Left ventricle myocardium superior (tissue), 1 donor: ENCODE data around the gene PACS2. TPM values are rescaled to one million over a fixed set of nuclear protein-coding genes. Genes with fewer than 3 reads are reported as not detected.

ENCODE experiments used
- ATAC-seq: fragments of 200-7000 bp; cut with Tn5 transposase; one replicate; pipeline ENCODE4 v1.9.1; 2020; ENCODE audit warnings: mild to moderate bottlenecking, moderate library complexity
- DNase-seq: peaks from one replicate; pipeline ENCODE4 v3.0.0-alpha.2; 2020
- intact Hi-C: fragments of 100-400 bp; cut with micrococcal nuclease; formaldehyde crosslinking; loops from one replicate; pipeline ENCODE4 v1.11.0; 2022
- total RNA-seq: library from RNA; stranded (reverse); fragmentation: NEBNext Ultra II Directional; extraction: Animal tissue kit (Norgen Biotek cat#: 25700); gene quantifications from one replicate; pipeline ENCODE4 v1.2.1, GENCODE V29; 2021
- donor health status: DM: no; HTN: yes; CAD: no; lungs with severe emphysema.

The PACS2 gene
- total RNA-seq, 1 donor from 2014 or later = 76.2 TPM

DNA sequence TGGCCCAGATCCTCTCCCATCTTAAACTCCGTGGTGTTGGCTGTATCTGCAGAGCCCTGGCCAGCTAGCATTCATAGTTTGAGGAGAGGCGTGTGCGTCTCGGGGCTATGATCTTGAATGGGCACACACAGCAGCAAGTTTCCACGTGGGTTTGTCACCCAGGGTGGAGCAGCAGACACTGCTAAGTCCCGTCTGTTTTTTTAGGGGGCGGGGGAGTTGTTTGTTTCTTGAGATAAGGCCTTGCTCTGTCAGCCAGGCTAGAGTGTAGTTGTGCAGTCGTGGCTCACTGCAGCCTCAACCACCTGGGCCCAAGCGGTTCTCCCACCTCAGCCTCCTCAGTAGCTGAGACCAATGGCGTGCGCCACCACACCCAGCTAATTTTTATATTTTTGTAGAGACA is 63.7 kb downstream of the PACS2 start:
- DNase-seq (no peak), ATAC-seq (no peak)
- intact Hi-C loops = no loop called here

DNA sequence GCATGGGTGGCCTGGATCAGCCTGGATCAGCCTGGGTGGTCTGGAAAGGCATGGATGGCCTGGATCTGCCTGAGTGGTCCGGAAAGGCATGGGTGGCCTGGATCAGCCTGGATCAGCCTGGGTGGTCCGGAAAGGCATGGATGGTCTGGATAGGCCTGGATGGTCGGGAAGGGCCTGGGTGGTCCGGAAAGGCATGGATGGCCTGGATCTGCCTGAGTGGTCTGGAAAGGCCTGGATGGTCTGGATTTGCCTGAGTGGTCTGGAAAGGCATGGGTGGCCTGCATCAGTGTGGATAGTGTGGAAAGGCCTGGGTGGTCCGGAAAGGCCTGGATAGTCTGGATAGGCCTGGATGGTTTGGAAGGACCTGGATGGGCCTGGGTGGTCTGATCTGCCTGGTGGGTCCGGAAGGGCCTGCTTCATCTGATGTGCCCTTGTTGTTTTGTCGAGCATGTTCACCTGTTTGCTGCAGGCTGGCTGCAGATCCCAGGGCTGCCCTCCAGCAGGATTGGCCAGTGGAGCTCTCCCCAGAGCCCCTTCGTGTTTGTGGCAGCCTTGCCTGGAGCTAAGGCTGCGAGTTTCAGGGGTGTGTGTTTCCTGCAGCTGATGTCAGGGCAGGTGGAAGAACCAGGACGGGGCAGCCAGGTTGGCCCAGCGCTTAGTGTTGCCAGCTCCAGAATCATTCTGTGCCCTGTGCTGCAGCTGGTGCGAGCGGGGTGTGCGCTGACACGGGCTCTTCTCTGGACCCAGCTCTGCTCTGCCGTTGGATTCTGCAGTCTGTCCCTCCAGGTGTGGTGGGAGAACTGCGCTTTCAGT is 64.5 kb downstream of the PACS2 start:
- no peak for ATAC-seq
- DNase-seq = no peak
- intact Hi-C loops = no loop called here

DNA sequence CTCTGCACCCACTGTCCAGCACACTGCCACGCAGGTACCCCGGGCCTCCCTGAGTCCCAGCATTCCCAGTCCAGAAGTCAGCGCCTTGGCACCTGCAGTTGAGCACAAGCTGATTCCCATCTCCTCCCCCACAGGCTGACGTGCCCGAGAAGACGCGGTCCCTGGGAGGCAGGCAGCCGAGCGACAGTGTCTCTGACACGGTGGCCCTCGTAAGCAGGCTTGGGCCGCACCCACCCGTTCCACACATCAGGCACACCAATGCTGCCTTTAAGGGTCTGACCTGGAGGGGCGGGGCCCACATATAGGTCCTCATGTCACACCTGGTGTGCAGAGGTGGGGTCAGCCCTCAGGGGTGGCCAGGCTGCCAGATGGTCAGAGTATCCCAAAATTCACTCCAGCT is 65.4 kb downstream of the PACS2 start:
- intact Hi-C loops = no loop called here
- DNase-seq (no peak), ATAC-seq (no peak)

DNA sequence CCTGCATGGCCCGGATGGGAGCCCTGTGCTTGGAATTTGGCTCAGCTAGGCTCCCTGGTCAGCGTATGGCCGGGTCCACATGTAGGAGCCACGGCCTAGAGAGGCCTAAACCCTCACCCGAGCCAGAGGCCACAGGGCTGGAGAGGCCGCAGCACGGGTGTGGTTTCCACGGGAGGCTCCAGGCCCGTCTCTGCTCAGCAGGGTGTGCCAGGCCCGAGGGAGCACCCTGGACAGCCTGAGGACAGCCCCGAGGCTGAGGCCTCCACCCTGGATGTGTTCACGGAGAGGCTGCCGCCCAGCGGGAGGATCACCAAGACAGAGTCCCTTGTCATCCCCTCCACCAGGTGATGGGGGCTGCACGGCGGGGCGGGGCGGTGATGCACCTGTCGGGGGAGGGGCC is 66.2 kb downstream of the PACS2 start:
- DNase-seq = no peak
- intact Hi-C loops = no loop called here
- ATAC-seq = no peak

DNA sequence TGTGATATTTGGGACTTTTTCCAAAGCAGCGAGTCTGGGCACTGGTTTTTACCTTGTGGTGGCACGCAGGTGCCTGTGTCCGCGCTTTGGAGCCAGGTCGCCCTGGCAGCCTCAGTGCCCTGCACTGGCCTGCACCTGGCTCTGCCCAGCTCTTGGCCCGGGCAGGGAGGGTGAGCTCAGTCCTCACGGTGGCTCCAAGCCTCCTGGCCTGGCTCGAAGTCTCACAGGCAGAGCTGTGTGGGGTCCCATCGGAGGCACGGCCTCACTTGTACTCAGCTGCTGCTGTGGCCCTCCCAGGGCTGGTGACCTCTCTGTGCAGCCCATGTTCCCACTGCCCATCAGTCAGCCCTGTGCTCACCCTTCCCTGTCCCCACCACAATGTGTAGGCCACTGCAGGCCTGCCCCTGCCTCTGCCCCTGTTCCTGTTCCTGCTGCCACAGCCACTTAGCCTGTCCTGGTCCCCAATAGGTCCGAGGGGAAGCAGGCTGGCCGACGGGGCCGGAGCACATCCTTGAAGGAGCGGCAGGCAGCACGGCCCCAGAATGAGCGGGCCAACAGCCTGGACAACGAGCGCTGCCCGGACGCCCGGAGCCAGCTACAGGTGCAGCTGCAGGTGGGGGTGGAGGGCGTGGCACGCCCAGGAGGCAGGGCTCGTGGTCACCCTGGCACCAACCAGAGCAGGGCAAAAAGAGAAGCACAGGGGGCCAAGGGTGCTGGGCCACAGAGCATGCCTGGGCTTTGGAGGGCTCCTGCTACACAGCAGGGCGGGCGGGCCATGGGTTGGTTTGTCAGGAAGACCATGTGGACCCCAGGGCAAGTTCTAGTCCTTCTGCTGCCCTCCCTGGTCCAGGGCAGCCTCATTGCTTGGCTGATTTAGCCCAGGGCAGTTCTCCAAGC is 67.1 kb downstream of the PACS2 start:
- no peak for ATAC-seq
- intact Hi-C loops = no loop called here
- no peak for DNase-seq

DNA sequence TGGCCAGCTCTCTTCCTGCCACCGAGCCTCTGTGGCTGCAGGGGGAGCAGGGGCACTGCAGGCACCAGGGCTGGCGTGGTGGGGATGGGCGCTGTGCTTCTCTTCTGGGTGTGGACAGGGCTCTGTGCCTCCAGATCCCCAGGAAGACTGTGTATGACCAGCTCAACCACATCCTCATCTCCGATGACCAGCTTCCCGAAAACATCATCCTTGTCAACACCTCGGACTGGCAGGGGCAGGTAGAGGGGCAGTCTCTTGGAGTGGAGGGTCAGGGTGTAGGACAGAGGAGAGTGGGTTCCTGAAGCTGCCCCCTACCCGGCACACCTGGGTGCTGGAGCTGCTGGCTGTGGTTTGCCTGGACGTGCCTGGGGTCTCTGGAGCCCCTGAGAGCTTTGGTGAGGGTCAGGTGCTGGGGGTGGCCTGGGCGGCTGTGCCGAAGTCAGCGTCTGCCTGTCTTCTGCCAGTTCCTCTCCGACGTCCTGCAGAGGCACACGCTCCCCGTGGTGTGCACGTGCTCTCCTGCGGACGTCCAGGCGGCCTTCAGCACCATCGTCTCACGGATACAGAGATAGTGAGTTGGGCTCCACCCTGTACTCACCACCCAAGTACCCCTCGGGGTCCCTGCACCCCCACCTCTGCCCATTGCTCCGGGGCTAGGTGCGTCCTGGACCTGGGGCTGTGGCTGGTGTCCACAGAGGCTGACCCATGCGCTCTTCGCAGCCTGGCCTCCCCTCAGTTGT is 68.0 kb downstream of the PACS2 start:
- ATAC-seq (no peak), DNase-seq (no peak)
- intact Hi-C loops = no loop called here

DNA sequence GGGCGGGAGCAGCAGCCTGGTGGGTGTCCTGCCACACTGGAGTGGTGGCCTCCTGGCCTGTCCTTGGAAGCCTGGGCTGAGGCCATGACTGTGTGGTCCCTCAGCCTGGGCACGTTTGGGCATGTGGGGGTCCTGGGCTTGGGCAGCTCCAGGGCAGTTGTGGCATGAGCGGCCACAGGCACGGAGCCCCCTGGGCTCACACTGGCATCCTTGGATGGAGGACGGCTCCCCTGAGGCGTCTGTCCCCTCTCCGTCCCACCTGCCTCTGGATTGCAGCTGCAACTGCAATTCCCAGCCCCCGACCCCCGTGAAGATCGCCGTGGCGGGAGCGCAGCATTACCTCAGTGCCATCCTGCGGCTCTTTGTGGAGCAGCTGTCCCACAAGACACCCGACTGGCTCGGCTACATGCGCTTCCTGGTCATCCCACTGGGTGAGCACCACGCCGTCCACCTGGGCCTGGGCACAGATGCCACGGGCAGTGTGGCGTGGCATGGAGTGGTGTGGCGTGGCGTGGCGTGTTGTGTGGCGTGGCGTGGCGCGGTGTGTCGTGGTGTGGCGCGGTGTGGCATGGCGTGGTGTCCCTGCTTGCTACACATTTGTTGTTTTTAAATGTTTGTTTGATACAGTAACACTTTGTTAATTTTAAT is 68.7 kb downstream of the PACS2 start:
- intact Hi-C loops = no loop called here
- DNase-seq (peak; percentile 19), ATAC-seq (no peak)

DNA sequence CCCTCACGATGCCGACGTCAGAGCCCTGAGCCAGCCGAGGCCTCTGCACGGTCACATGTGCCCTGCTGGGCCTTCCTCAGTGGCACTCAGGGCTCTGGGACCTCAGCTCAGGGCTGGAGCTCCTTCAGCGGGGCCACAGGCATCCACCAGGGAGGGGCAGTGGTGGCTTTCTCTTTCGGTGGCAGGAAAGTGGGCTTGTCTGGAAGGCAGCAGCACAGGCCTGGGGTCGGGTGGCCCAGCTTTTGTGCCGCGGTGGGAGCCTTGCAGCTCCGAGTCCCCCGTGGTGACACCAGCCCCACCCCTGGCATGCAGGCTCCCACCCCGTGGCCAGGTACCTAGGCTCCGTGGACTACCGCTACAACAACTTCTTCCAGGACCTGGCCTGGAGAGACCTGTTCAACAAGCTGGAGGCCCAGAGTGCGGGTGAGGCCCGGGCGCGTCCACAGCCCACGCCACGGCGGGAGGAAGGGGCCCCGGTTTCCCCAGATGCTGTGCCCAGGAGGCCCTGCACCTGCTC is 69.6 kb downstream of the PACS2 start:
- DNase-seq (no peak), ATAC-seq (no peak)
- intact Hi-C loops = no loop called here

DNA sequence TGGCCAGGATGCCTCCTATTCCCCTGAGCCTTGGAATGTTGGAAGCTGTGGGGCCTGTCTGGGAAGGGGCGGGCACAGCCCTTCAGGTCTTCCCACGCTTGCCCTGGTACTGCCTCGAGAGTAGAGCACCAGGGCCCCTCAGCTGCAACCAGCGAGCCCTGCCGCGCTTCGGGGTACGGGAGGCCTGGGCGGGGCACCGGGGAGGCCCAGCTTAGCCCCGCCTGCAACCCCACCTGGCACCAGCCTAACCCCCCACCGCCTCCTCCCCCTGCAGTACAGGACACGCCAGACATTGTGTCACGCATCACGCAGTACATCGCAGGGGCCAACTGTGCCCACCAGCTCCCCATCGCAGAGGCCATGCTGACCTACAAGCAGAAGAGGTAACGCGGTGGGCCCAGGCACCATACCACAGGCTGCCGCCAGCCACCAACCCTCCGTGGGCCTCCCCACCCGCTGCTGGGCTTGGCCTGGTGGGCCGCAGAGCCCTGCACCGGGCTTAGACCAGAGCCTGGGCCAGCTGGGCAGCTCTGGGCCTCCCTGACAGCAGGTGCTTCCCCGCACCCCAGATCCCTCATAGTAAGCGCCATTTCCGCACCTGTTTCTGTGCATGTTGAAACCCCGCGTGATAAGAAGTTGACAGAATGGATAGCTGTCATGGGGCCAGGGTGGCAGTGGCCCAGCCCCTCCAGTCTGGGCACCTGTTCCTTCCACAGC is 70.2 kb downstream of the PACS2 start:
- ATAC-seq = no peak
- intact Hi-C loops = no loop called here

DNA sequence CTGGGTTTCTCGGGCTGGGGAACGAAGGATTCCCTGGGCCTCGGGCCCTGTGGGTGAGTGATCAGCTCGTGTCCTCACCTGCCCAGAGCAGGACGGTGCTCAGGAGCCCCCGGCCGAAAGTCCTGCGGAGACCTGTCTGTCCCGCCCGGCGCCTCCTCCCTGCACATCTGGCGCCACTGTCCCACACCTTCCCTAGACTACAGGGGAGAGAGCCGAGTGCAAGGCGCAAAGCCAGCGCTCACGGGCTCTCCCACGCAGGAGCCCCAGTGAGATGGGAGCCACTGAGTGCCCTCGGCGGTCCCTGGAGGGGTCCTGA is 70.7 kb downstream of the PACS2 start:
- no peak for DNase-seq
- no peak for ATAC-seq
- intact Hi-C loops = no loop called here

More for the DNA sequence above, 70.2 kb downstream of the PACS2 start:
- DNase-seq = no peak

DNA sequence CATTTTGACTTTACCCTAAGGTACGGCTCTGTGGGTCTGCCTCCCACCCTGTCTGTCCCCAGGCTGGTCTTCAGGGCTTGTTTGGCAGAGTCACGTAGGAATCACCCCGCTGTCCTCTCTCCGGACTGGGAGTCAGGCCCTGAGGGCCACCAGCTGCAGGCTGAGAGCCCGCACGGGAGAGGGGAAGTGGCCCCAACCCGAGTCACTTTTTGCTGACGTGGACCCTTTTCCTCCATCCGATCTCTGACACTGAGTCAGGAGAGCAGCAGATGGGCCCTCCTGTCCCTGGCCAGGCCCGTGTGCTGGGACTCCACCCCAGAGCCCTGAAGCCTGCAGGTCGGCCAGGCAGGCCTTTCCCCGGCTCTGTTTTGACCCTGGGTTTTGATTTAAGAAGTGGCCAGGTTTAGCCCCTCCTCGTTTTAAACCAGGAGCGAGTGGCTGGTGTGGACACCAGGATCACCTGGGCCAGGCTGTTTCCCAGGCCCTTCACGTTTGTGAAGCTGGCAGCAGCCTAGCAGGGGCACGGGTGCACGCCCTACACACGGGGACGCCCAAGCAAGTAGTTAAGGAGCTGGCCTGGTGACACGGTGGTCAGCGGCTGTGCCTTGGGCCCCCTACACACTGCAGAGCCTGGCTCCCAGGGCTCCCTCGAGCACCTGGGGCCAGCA is 71.3 kb downstream of the PACS2 start:
- DNase-seq = no peak
- intact Hi-C loops = no loop called here
- ATAC-seq = peak; percentile 17

DNA sequence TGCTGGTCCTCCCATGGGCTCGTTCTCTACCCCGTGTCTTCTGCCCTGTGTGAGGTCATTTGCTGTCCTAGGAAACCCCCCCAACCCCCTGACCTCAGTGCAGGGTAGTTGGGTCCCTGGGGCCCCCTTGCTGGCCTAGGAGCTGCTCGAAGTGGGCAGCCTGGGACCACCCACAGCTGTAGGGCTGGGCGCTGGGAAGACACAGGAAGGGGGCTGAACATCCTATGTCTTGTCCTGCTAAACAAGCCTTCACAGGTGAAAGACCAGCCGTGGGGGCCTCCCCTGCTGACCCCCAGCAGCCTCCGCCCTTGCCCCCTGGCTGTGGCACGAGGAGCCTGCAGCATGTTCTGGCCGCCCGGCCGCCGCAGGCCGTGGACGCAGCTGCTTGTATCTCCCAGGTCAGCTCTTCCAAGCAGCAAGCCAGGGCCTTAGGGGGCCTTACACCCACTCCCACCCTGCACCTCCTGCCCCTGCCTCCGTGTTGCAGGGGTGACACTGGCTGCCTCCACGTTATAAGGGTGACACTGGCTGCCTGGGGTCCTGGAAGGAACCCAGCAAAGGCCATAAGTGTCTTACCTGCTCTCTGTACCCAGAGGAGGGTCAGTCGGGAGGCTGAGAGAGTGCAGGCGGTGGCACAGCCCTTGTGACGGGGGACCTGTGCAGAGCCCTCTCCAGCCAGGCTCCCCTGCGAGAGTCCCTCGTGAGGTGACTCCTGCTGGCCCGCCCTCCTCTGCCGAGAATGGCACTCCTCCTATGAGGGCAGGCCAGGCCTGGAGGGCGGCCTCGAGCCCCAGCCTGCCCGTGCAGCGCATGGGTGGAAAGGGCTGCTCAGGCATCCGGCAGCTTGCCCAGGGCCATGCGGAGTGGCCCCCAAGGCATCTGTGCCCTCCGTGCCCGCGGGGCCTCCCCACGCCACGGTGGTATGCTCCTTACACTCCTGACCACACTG is 72.3 kb downstream of the PACS2 start:
- DNase-seq = peak; percentile 20
- intact Hi-C loops = no loop called here
- ATAC-seq = no peak

DNA sequence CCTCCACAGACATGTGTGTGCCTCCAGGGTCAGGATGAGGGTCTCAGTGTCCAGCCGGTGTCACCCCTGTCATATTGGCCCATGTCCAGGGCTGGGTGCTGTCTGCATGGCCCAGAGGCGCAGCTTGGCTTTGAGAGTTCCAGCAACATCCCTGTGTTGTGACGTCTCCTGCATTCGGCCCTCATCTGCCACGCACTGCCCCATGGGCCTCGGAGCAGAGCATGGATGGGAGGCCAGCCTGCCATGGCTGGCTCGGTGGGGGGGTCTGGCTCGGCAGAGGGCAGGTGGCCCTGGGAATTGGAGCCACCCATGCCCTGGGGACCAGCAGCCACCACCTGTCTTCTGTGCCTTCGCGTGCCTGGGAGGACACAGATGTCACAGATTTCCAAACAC is 73.0 kb downstream of the PACS2 start:
- intact Hi-C loops = no loop called here
- DNase-seq (no peak), ATAC-seq (no peak)

DNA sequence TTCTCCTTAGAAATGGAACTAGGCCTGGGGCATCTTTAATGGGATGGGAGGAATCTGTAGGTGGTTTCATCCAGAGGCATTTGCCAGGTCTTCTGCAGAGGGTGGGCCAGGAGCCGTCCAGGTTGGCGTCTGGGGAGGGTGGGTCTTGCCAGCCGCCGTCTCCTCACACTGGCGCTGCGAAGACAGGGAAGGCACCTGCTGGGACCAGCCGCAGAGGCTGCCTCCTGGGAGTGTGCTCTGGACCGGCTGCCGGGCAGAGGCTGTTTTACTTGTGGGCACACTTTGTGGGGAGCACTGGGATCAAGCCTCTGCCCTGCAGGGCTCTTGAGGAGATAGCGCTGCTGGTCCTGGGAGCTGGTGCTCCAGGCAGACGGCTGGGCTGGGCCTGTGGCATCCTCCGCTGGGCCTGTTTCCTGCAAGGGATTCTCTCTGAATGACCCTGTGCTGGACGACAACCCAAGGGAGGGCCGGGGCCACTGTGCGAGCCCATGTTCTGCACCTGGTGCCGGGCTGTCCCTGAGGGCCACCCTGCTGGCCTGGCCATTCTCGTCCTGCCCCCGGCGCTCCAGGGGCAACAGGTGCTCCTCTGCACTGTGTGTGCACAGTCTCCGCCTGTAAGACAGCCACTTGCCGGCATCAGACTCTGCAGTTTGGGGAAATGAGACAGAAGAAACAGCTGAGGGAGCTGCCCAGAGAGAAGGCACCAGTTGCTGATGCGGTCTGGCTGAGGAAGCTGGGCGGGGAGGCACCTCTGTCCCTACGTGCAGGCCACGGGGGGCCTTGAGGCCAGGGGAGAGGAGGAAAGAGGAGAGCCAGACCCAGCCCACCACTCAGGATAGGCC is 73.8 kb downstream of the PACS2 start:
- no peak for DNase-seq
- ATAC-seq = peak; percentile 26
- intact Hi-C loops = no loop called here

DNA sequence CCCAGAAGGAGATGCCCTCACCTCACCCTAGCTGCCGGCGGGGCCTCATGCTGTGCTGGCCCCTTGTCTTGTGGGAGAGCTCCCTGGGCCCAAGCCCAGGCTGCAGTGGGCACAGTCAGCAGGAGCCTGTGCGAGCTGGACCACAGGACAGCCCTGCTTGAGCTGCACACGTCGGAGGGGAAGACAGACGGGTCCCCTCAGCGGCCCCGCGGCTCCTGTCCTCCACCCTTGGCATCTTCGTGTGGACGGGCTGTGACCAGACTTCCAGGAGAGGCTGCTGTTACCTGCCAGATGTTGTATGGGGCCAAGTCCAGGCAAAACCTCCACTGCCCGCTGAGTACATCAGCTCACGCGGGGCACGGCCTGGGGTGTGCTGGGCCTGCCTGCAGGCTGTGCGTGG is 74.4 kb downstream of the PACS2 start:
- ATAC-seq = no peak
- no peak for DNase-seq
- intact Hi-C loops = no loop called here

DNA sequence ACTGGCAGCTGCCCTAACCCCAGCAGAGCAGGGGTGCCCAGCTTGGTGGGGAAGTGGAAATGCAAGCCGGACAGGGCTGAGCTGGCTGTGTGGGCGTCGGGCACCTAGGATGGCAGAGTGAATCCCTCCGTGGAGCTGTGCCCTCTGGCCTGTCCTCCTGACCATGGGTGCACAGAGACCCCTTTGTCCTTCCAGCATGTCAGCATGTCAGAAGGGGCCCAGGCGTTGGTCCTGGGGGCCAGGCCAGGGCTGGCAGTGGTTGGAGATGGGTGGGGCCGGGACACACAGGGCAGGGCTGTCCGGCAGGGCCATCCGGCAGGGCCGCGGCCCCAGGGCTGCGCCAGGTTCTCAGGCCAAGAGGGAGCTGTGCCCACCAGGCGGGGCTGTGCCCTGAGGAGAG is 75.0 kb downstream of the PACS2 start:
- intact Hi-C loops = no loop called here
- DNase-seq (no peak), ATAC-seq (peak; percentile 22)
